ENCODE results near the gene SLC35F4.

The SLC35F4 gene

DNA sequence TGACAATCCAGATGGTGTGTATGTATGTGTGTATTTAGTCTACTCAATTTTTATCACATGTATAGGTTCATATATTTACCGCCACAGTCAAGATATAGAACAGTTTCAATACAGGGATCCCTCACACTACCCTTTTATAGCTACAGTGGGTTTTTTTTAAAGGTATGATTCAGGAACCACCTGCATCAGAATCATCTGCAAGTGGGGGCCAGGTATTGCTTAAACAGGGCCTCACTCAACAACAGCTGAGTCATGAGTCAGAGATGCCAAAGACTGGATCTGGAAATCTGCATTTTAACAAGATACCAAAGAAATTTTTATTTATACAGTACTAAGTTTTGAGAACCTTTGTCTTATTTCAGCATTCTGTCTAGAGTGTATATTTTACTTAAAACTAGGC is 117.6 kb downstream of the SLC35F4 start:
- no peak for DNase-seq (ENCODE audit: low read depth)
- no peak overlapping the region for H3K4me3 ChIP-seq (ENCODE audit: control insufficient read depth, low read depth, low read length)
- TF ChIP-seq, protein P1, sequence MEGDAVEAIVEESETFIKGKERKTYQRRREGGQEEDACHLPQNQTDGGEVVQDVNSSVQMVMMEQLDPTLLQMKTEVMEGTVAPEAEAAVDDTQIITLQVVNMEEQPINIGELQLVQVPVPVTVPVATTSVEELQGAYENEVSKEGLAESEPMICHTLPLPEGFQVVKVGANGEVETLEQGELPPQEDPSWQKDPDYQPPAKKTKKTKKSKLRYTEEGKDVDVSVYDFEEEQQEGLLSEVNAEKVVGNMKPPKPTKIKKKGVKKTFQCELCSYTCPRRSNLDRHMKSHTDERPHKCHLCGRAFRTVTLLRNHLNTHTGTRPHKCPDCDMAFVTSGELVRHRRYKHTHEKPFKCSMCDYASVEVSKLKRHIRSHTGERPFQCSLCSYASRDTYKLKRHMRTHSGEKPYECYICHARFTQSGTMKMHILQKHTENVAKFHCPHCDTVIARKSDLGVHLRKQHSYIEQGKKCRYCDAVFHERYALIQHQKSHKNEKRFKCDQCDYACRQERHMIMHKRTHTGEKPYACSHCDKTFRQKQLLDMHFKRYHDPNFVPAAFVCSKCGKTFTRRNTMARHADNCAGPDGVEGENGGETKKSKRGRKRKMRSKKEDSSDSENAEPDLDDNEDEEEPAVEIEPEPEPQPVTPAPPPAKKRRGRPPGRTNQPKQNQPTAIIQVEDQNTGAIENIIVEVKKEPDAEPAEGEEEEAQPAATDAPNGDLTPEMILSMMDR (IDR thresholded peaks at IDR 0.05; ENCODE audit: control insufficient read depth, insufficient read depth, low read depth, low read length, missing control alignments) = no peak

DNA sequence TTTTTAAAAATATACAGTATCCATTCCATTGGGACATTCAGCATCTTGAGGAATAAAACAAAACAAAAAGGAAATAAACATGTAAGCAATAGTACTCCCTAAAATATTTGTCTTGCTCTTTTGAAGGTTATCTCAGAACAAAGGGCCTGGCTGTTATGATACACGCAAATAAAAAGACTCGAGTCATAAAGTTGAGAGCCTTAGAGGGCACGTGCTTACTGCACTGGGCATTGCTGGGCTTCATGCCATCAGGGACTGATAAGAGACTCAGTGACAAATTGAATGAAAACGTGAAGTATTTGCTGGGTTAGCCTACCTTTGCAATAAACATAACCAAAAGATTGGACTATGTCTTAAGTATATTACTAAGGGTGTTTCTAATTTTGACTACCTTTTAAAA is 118.9 kb downstream of the SLC35F4 start:
- no peak overlapping the region for H3K4me3 ChIP-seq (ENCODE audit: control insufficient read depth, low read depth, low read length)
- no peak for DNase-seq (ENCODE audit: low read depth)
- TF ChIP-seq, protein P1 (IDR thresholded peaks at IDR 0.05; ENCODE audit: control insufficient read depth, insufficient read depth, low read depth, low read length, missing control alignments) = no peak

DNA sequence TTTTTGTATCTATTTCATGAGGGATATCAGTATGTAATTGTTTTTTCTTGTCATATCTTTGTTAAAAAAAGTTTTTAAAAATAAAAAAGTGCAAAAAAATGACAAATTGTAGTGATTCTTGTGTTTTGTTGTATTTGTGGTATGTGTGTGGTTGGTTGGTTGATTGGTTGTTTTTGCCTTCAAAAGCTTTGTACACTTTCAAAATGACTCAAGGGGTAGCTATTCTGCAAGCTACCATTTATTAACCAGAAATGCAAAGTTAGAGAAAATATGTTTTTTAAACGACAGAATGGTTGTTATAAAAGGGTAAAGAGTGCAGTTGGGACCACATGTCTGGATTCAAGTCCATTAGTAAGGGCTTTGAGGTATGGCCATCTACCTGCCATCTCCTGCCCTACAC is 119.3 kb downstream of the SLC35F4 start:
- DNase-seq (ENCODE audit: low read depth) = no peak
- H3K4me3 ChIP-seq (ENCODE audit: control insufficient read depth, low read depth, low read length) = no peak overlapping the region
- TF ChIP-seq, protein P1 (IDR thresholded peaks at IDR 0.05; ENCODE audit: control insufficient read depth, insufficient read depth, low read depth, low read length, missing control alignments) = no peak

DNA sequence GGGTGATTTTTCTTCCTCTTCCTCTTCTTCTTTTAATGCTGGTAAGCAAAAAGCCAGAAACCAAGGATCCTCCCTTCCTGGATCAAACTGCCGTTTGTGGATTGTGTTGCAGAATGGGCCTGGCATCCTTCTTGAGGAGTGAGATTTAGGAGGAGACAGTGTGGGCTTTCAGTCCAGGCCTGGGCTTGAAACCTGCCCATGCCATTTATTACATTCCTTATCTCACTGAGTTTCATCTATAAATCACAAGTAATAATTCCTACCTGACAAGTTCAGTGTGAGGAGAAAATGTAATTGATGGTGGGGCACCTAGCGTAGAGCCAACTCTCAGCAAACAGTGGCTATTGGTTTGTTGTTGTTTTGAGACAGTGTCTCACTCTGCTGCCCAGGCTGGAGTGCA is 126.4 kb downstream of the SLC35F4 start:
- no peak for DNase-seq (ENCODE audit: low read depth)

DNA sequence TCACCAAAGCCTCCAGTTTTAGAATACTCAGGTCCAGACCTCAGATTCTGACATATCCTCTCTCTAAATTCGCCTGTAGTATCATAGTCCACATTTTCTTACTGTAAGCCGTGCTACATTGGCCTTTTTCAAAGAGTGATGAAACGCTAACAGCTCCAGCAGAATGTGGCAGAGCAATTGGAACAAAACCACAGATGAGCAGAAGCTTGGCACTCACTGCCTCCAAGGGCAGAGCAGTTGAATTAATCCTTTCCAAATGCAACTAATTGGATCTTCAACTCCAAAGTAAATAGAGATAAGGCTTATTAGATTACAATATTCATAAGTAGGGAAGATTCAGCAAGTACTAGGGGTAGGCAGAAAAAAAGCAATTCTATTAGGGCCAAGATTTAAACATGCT is 128.3 kb downstream of the SLC35F4 start:
- TF ChIP-seq, protein P1 (IDR thresholded peaks at IDR 0.05; ENCODE audit: control insufficient read depth, insufficient read depth, low read depth, low read length, missing control alignments) = no peak
- no peak overlapping the region for H3K4me3 ChIP-seq (ENCODE audit: control insufficient read depth, low read depth, low read length)
- no peak for DNase-seq (ENCODE audit: low read depth)

More for the DNA sequence above, 126.4 kb downstream of the SLC35F4 start:
- TF ChIP-seq, protein P1 (IDR thresholded peaks at IDR 0.05; ENCODE audit: control insufficient read depth, insufficient read depth, low read depth, low read length, missing control alignments) = no peak
- no peak overlapping the region for H3K4me3 ChIP-seq (ENCODE audit: control insufficient read depth, low read depth, low read length)

DNA sequence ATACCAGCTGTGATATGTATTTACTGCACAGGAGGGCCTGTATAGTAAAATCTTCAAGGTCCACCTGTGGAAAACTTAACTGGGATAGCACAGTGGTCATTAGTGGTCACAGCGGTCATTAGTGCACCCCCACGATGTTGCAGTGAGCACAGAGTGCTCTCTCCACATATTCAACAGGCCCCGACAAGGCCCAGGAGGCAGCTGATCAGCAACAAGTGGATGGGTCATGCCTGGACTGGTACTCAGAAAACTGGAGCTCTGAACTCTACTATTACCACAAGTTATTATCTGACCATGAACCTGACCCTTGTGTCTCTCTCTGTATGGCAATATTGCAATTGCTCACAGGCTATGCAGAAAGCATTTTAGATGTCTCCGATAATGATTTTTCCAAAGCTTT is 129.5 kb downstream of the SLC35F4 start:
- TF ChIP-seq, protein P1 (IDR thresholded peaks at IDR 0.05; ENCODE audit: control insufficient read depth, insufficient read depth, low read depth, low read length, missing control alignments) = no peak
- DNase-seq (ENCODE audit: low read depth) = no peak
- H3K4me3 ChIP-seq (ENCODE audit: control insufficient read depth, low read depth, low read length) = no peak overlapping the region

DNA sequence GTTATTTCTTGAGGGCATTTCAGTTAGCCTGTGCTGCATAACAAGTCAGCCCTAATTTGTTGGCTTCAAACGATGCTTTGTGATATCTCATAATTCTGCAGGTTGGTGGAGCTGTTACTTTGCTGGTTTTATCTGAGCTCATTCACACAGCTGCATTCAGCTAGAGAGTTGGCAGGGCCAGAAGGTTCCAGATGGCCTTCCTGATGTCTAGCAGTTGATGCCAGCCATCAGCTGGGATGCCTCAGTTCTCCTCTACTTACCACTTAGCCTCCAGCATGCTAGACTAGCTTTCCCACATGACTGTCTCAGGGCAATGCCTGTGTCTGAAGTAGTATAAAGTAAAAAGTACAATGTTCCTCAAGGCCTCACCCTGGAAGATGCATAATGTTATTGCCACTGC is 130.6 kb downstream of the SLC35F4 start:
- TF ChIP-seq, protein P1 (IDR thresholded peaks at IDR 0.05; ENCODE audit: control insufficient read depth, insufficient read depth, low read depth, low read length, missing control alignments) = no peak
- no peak overlapping the region for H3K4me3 ChIP-seq (ENCODE audit: control insufficient read depth, low read depth, low read length)
- no peak for DNase-seq (ENCODE audit: low read depth)

All from AG09309 (cell line).